GM23248 (cell line): Measurements from ENCODE around the gene TCF25. TPM values are rescaled to one million over a fixed set of nuclear protein-coding genes. Genes with fewer than 3 reads are reported as not detected.
A peak's percentile ranks its signal among the peaks of the same experiment; 100 is the strongest.

Experiments
- DNase-seq: peaks from one replicate; pipeline ENCODE4 v3.0.0-alpha.2; 2015
- H2AFZ ChIP-seq: fragments of 200-600 bp; sonication (generic); 2 replicates; pipeline ENCODE4 v1.6.1; 2016; ENCODE audit warnings: antibody characterized with exemption
- H3F3A ChIP-seq: fragments of 200-600 bp; sonication (generic); 2 replicates; pipeline ENCODE4 v1.6.1; 2016; ENCODE audit warnings: mild to moderate bottlenecking, antibody characterized with exemption, mixed run types; ENCODE audit not compliant: insufficient read depth
- H3K27ac ChIP-seq: fragments of 200-600 bp; sonication (generic); 2 replicates; pipeline ENCODE4 v1.5.1; 2016; ENCODE audit warnings: mild to moderate bottlenecking
- H3K27me3 ChIP-seq: fragments of 200-600 bp; sonication (generic); replicated peaks from 2 replicates; pipeline ENCODE4 v1.6.1; 2016; ENCODE audit warnings: mild to moderate bottlenecking; ENCODE audit not compliant: insufficient read depth
- H3K36me3 ChIP-seq: fragments of 200-600 bp; sonication (generic); 2 replicates; pipeline ENCODE4 v1.6.1; 2016; ENCODE audit warnings: low read depth, mild to moderate bottlenecking
- H3K4me1 ChIP-seq: fragments of 200-600 bp; sonication (generic); 2 replicates; pipeline ENCODE4 v1.6.1; 2016; ENCODE audit warnings: mild to moderate bottlenecking; ENCODE audit not compliant: insufficient read depth
- H3K4me2 ChIP-seq: fragments of 200-600 bp; sonication (generic); one replicate; pipeline ENCODE4 v1.6.1; 2016; ENCODE audit warnings: mild to moderate bottlenecking; ENCODE audit not compliant: unreplicated experiment
- H3K4me3 ChIP-seq: fragments of 200-600 bp; sonication (generic); 2 replicates; pipeline ENCODE4 v1.5.1; 2016; ENCODE audit warnings: mild to moderate bottlenecking
- H3K79me2 ChIP-seq: fragments of 200-600 bp; sonication (generic); 2 replicates; pipeline ENCODE4 v1.6.1; 2016; ENCODE audit warnings: mild to moderate bottlenecking; ENCODE audit not compliant: insufficient read depth
- H3K9ac ChIP-seq: fragments of 200-600 bp; sonication (generic); 2 replicates; pipeline ENCODE4 v1.6.1; 2016; ENCODE audit warnings: mild to moderate bottlenecking
- H3K9me2 ChIP-seq: fragments of 200-600 bp; sonication (generic); 2 replicates; pipeline ENCODE4 v1.6.1; 2016; ENCODE audit warnings: mixed run types, mild to moderate bottlenecking, moderate library complexity; ENCODE audit not compliant: insufficient read depth
- H3K9me3 ChIP-seq: fragments of 200-600 bp; sonication (generic); one replicate; pipeline ENCODE4 v1.6.1; 2017; ENCODE audit warnings: low read depth
- H4K20me1 ChIP-seq: fragments of 200-600 bp; sonication (generic); 2 replicates; pipeline ENCODE4 v1.6.0; 2016; ENCODE audit not compliant: insufficient read depth
- EZH2 ChIP-seq: fragments of 200-600 bp; sonication (generic); IDR thresholded peaks from 2 replicates; pipeline ENCODE4 v1.6.1; 2018; ENCODE audit warnings: antibody characterized with exemption, mild to moderate bottlenecking; ENCODE audit not compliant: insufficient read depth, poor library complexity, severe bottlenecking
- EZH2phosphoT487 ChIP-seq: fragments of 200-600 bp; sonication (generic); IDR thresholded peaks from 2 replicates; pipeline ENCODE4 v1.6.1; 2018; ENCODE audit warnings: antibody characterized with exemption, moderate library complexity, mild to moderate bottlenecking, low read depth; ENCODE audit not compliant: insufficient read depth
- WGBS, 2 experiments: methylation state at CpG; one replicate each; pipeline ENCODE4 v1.1.6; 2015 to 2017; ENCODE audit warnings: low lambda C conversion rate in 2 of 2, low coverage in 1 of 2; ENCODE audit errors: missing lambda C conversion rate in 2 of 2; 5-methylcytosine and 5-hydroxymethylcytosine counted together
- in situ Hi-C: fragments of 300-500 bp; cut with MboI; formaldehyde crosslinking; loops from 2 replicates; pipeline ENCODE4 v1.15.0; 2020
- polyA plus RNA-seq: library from polyadenylated mRNA; unstranded; fragments of >200 nt; fragmentation: Nextera tagmentation; extraction: Ambion mirVana; gene quantifications from 2 replicates; pipeline ENCODE4 v1.2.1, GENCODE V29; 2016
- total RNA-seq: library from RNA; depleted of rRNA; stranded (reverse); fragments of >200 nt; shearing (Covaris generic); gene quantifications from 2 replicates; pipeline ENCODE4 v1.2.3, GENCODE V29; 2014

Gene TCF25
- total and polyA plus RNA-seq, 2 experiments from 2014 or later, result 143 to 162 TPM

GRCh38 chr16:89917773-89918452 is 44.5 kb downstream of the TCF25 start:
- H4K20me1 ChIP-seq, result no peaks in the 10 kb centered on the region
- peaks cover 27% of the 10 kb centered on the region for H3F3A ChIP-seq
- H3K9me3 ChIP-seq, result no peaks in the 10 kb centered on the region
- no peaks in the 10 kb centered on the region for H3K79me2 ChIP-seq
- H3K4me1 ChIP-seq, result peaks cover 32% of the 10 kb centered on the region
- H3K27ac ChIP-seq, result peak overlapping the region; percentile 65
- in situ Hi-C loops, result no loop called here
- no peaks in the 10 kb centered on the region for H3K9me2 ChIP-seq
- H3K27me3 ChIP-seq, result no peaks in the 10 kb centered on the region
- TF ChIP-seq EZH2 (no peak), EZH2phosphoT487 (no peak)
- 1% methylated on average over 24 to 31 of the region's 39 CpGs for WGBS, 2 experiments
- H3K4me3 ChIP-seq, result peak overlapping the region; percentile 66
- peak; percentile 89 for DNase-seq
- H2AFZ ChIP-seq, result peak overlapping the region; percentile 59
- peak overlapping the region; percentile 69 for H3K9ac ChIP-seq
- peak overlapping the region; percentile 96 for H3K4me2 ChIP-seq
- H3K36me3 ChIP-seq, result no peaks in the 10 kb centered on the region; the same call in 1 of the 2 replicates

GRCh38 chr16:89918453-89919347 is 45.3 kb downstream of the TCF25 start, which contains the start of gene MC1R:
TSS of gene MC1R (plus strand) at chr16:89918862. CDS start at chr16:89919259, 397 bp downstream.
- Histone ChIP-seq H3K36me3 (no peaks in the 10 kb centered on the region), H3K9me3 (no peaks in the 10 kb centered on the region), H3K4me2 (peak within 1 kb of the TSS; percentile 96), H3F3A (peaks cover 27% of the 10 kb centered on the region), H2AFZ (peak within 1 kb of the TSS; percentile 59), H4K20me1 (no peaks in the 10 kb centered on the region), H3K9ac (peak within 1 kb of the TSS; percentile 69), H3K27me3 (no peaks in the 10 kb centered on the region), H3K4me3 (peak within 1 kb of the TSS; percentile 66), H3K79me2 (peaks cover 5% of the 10 kb centered on the region), H3K27ac (peak within 1 kb of the TSS; percentile 65), H3K4me1 (peaks cover 32% of the 10 kb centered on the region), H3K9me2 (no peaks in the 10 kb centered on the region)
- peak; percentile 68 for DNase-seq
- TF ChIP-seq EZH2phosphoT487 (no peak), EZH2 (no peak)
- in situ Hi-C loops, result no loop called here
- WGBS, 2 experiments, result 13 to 16% methylated on average over 22 to 23 of the region's 23 CpGs

- in situ Hi-C loops, result no loop called here
- Histone ChIP-seq H3F3A (peaks cover 27% of the 10 kb centered on the region), H3K9me3 (no peaks in the 10 kb centered on the region), H3K9me2 (no peaks in the 10 kb centered on the region), H3K4me3 (no peak overlapping the region), H3K4me1 (peaks cover 35% of the 10 kb centered on the region), H3K4me2 (peak overlapping the region; percentile 99), H2AFZ (no peak overlapping the region), H3K27me3 (no peaks in the 10 kb centered on the region), H3K36me3 (no peaks in the 10 kb centered on the region), H3K9ac (peak overlapping the region; percentile 98), H4K20me1 (no peaks in the 10 kb centered on the region), H3K79me2 (peaks cover 16% of the 10 kb centered on the region), H3K27ac (peak overlapping the region; percentile 99)
- 95 to 96% methylated on average over 46 to 52 of the region's 52 CpGs for WGBS, 2 experiments
- TF ChIP-seq EZH2phosphoT487, result no peak
- TF ChIP-seq EZH2, result no peak
- DNase-seq, result no peak
Observed at GRCh38 chr16:89919535-89920406, 46.4 kb downstream of the TCF25 start.

GRCh38 chr16:89920723-89921122 is 47.3 kb downstream of the TCF25 start:
- Histone ChIP-seq H3K9me2 (no peaks in the 10 kb centered on the region), H3K27me3 (no peaks in the 10 kb centered on the region), H2AFZ (no peak overlapping the region), H3K4me2 (peak overlapping the region; percentile 99), H3K9me3 (no peaks in the 10 kb centered on the region), H4K20me1 (no peaks in the 10 kb centered on the region), H3K4me3 (no peak overlapping the region), H3K4me1 (peaks cover 44% of the 10 kb centered on the region), H3K9ac (peak overlapping the region; percentile 98), H3K36me3 (no peaks in the 10 kb centered on the region), H3K79me2 (peaks cover 25% of the 10 kb centered on the region), H3K27ac (peak overlapping the region; percentile 99), H3F3A (peaks cover 32% of the 10 kb centered on the region)
- in situ Hi-C loops, result no loop called here
- peak; percentile 81 for DNase-seq
- TF ChIP-seq EZH2, result no peak
- WGBS, 2 experiments, result 18 to 19% methylated on average over 4 to 6 of the region's 6 CpGs
